Kidney glomerular epithelial cell (primary cell): Measurements from ENCODE around the gene FAM72B.
"Not testable (repeated sequence)": the region's sequence is repeated elsewhere in the genome, so short reads cannot be mapped to it uniquely, and the experiment has no call there.

Source experiments
- DNase-seq: peaks from one replicate; lab custom pipeline; 2025; lab: John Stamatoyannopoulos, UW

Gene FAM72B

DNA sequence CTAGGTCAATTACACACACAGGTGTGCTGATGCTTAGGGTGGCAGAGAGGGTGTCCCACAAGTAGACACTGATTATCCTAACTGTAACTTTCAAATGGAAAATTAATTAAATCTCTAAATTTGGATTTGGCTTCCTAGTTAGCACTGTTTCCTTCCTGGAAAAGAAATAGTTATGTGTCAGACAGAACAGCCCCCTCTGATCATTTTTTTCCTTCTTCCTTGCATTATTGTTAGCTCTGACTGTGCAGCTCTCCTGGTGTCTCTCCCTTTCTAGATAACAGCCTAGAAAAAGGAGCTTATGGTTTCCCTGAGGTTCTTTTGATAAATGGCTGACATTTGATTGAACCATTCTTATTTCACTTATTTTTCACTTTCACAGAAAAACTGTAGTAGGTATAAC, 31.4 kb downstream of the FAM72B start:
- not testable (repeated sequence) for DNase-seq

DNA sequence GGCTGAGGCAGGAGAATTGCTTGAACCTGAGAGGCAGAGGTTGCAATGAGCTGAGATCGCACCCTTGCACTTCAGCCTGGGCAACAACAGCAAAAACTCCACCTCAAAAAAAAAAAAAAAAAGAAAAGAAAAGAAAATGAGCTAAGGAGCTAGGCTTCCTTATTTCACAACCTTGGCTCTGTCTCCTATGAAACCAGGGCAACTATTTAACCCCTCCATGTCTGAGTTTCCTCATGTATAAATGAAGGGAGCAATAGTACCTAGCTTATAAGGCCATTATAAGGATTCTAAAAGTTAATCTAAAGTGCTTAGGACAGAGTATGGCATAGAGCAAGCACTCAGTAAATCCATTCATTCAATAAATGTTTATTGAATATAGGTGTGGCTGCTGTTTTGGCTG, 32.8 kb downstream of the FAM72B start:
- not testable (repeated sequence) for DNase-seq

DNA sequence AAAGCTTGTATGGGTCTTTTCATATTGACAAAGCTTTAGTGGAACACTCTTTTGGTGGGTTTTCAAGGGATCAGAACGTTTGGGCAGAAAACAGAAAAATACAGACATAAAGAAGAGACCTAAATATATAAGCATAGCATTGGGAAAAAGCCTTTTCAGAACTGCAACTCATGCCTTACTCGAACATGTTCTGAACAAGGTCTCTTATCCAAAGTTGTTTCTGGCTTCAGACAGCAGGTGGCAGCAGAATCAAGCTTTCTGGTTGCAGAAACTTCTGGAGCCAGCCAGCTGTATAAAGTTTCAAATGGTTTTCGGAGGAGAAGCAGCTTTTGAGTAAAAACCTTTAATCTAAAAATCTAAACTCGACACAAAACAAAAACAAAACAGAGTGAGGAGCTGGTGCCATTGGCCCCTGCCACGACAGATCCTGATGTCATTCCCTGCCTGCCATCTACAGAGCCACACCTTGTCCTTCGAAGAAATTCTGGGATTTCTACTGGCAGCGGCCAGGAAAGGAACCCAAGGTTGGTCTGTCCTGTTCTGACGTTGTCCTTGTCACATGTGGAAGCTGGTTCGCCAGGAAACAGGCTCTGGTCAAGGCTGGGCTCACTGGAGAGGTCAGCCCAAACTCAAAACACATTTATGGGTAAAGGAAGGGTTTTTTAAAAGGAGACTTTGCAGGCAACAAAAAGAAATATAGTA, 35.5 kb downstream of the FAM72B start:
- DNase-seq: not testable (repeated sequence)

DNA sequence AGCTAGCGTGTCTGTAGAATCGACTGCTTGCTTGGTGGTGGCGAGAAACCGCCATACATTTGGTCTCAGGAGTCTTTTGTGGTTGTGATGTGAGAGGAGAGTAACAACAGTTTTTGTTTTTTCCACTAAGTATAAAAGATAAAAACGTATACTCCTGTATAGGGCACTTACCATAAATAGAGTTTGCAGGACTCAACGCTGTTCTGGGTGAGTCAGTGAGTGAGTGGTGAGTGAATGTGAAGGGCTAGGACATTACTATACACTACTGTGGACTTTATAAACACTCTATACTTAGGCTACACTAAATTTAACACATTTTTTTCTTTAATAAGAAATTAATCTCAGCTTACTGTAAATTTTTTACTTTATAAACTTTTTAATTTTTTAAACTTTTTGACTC, 43.7 kb downstream of the FAM72B start:
- DNase-seq: not testable (repeated sequence)

DNA sequence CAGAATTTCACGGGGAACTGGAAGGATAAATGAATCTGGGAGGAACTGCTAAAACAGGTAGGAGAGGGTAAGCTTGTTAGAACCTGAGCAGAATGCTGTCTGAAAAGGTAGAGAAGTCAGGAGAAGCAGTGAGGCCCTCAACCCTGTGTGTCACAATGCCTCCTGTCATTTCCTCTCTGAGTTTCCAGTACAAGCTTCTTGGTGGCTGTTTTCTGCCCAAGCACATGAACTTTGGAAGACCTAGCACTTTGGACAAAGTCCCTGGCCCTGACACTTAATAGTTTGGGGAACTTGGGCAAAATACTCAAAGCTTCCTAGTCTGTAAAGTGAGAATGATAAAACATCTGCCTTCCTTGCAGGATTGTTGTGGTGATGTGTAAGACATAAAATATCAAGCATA, 52.6 kb downstream of the FAM72B start:
- DNase-seq: not testable (repeated sequence)

DNA sequence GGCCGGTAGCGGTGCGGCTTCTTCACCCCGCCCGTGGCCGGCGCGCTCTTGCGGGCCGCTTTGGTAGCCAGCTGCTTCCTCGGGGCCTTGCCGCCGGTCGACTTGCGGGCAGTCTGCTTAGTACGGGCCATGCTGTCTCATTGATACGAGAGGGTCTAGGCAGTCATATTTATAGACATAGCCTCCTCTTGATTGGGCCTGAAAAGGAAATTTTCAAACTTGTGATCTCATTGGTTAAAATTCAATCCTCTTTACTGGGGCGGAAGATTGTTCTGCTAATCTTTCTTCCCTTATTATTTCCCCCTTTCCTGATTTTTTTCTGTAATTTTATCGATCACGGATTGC, 65.7 kb downstream of the FAM72B start:
- DNase-seq: not testable (repeated sequence)
